ENCODE data around the gene TPP2. TPM values are rescaled to one million over a fixed set of nuclear protein-coding genes. Genes with fewer than 3 reads are reported as not detected.

TPP2 gene
- total RNA-seq, 1 donor from 2014 or later, result 44.9 TPM

GRCh38 chr13:102591988-102592781 lies 4.6 kb upstream of the TPP2 start:
- peak; percentile 88 for DNase-seq (ENCODE audit: extremely low spot score, unreplicated experiment)
- peaks cover 2% of the 10 kb centered on the region for H3K27me3 Mint-ChIP-seq (ENCODE audit: unreplicated experiment)
- peak overlapping the region; percentile 88 for H3K4me3 Mint-ChIP-seq (ENCODE audit: unreplicated experiment)
- TF ChIP-seq CTCF (IDR thresholded peaks at IDR 0.05), result peak; percentile 82
- H3K36me3 Mint-ChIP-seq (ENCODE audit: unreplicated experiment), result no peaks in the 10 kb centered on the region
- no peaks in the 10 kb centered on the region for H3K9me3 Mint-ChIP-seq (ENCODE audit: unreplicated experiment)
- peak overlapping the region; percentile 83 for H3K27ac Mint-ChIP-seq (ENCODE audit: unreplicated experiment)
- H3K4me1 Mint-ChIP-seq (ENCODE audit: unreplicated experiment), result peaks cover 14% of the 10 kb centered on the region

- no peak for TF ChIP-seq CTCF (IDR thresholded peaks at IDR 0.05)
- Mint-ChIP-seq H3K36me3 (ENCODE audit: unreplicated experiment) (no peaks in the 10 kb centered on the region), H3K27me3 (ENCODE audit: unreplicated experiment) (peaks cover 2% of the 10 kb centered on the region), H3K4me1 (ENCODE audit: unreplicated experiment) (peaks cover 19% of the 10 kb centered on the region), H3K27ac (ENCODE audit: unreplicated experiment) (no peak overlapping the region), H3K4me3 (ENCODE audit: unreplicated experiment) (no peak overlapping the region), H3K9me3 (ENCODE audit: unreplicated experiment) (no peaks in the 10 kb centered on the region)
- DNase-seq (ENCODE audit: extremely low spot score, unreplicated experiment), result no peak
Measured at GRCh38 chr13:102593466-102593865, 3.3 kb upstream of the TPP2 start.

- H3K9me3 Mint-ChIP-seq (ENCODE audit: unreplicated experiment), result no peaks in the 10 kb centered on the region
- no peaks in the 10 kb centered on the region for H3K36me3 Mint-ChIP-seq (ENCODE audit: unreplicated experiment)
- DNase-seq (ENCODE audit: extremely low spot score, unreplicated experiment), result no peak
- H3K27ac Mint-ChIP-seq (ENCODE audit: unreplicated experiment), result peak overlapping the region; percentile 100
- no peaks in the 10 kb centered on the region for H3K27me3 Mint-ChIP-seq (ENCODE audit: unreplicated experiment)
- peaks cover 37% of the 10 kb centered on the region for H3K4me1 Mint-ChIP-seq (ENCODE audit: unreplicated experiment)
- peak overlapping the region; percentile 97 for H3K4me3 Mint-ChIP-seq (ENCODE audit: unreplicated experiment)
- no peak for TF ChIP-seq CTCF (IDR thresholded peaks at IDR 0.05)
Measured at GRCh38 chr13:102597029-102597961, 509 bp downstream of the TPP2 start.

GRCh38 chr13:102598061-102598460 lies 1.3 kb downstream of the TPP2 start:
- H3K27me3 Mint-ChIP-seq (ENCODE audit: unreplicated experiment), result no peaks in the 10 kb centered on the region
- no peak for DNase-seq (ENCODE audit: extremely low spot score, unreplicated experiment)
- no peak for TF ChIP-seq CTCF (IDR thresholded peaks at IDR 0.05)
- H3K36me3 Mint-ChIP-seq (ENCODE audit: unreplicated experiment), result peaks cover under 1% of the 10 kb centered on the region
- H3K4me1 Mint-ChIP-seq (ENCODE audit: unreplicated experiment), result peaks cover 34% of the 10 kb centered on the region
- peak overlapping the region; percentile 91 for H3K27ac Mint-ChIP-seq (ENCODE audit: unreplicated experiment)
- H3K4me3 Mint-ChIP-seq (ENCODE audit: unreplicated experiment), result peak overlapping the region; percentile 95
- no peaks in the 10 kb centered on the region for H3K9me3 Mint-ChIP-seq (ENCODE audit: unreplicated experiment)
